ENCODE measurements around the gene THADA. TPM values are rescaled to one million over a fixed set of nuclear protein-coding genes. Genes with fewer than 3 reads are reported as not detected.

THADA gene
- total and polyA plus RNA-seq, 2 donors (not counting 3 experiments of a cell fraction or from before 2014, with no cell fraction given): 22.6 to 25.3 TPM

GRCh38 chr2:43356774-43357173 lies 239.1 kb downstream of the THADA start:
- no peaks in the 10 kb centered on the region for H3K9me1 ChIP-seq (replicated peaks; ENCODE audit: control insufficient read depth, extremely low read depth, insufficient read depth, low read length)
- dilution Hi-C loops (cut with MboI; ENCODE audit: extremely low pct_ligation_motif_present, low sequenced_read_pairs): no loop called here
- no peaks in the 10 kb centered on the region for H3K79me2 ChIP-seq (ENCODE audit: control insufficient read depth, insufficient read depth, low read length)
- intact Hi-C loops (cut with micrococcal nuclease): no loop called here
- peaks cover 2% of the 10 kb centered on the region for H3K4me1 ChIP-seq (ENCODE audit: control insufficient read depth, extremely low read depth, insufficient read depth, low read length)
- H3K27ac ChIP-seq (ENCODE audit: insufficient read depth, low read depth, low read length): no peak overlapping the region
- CTCF ChIA-PET: no interaction called here
- FAIRE-seq (peak; percentile 21), DNase-seq (ENCODE audit: low read depth, low spot score) (no peak)
- no peak overlapping the region for H3K4me3 ChIP-seq (replicated peaks in 1 of 3; ENCODE audit: insufficient read depth in 1 of 3, low read depth in 1 of 3, low read length in 3 of 3)
- no peak overlapping the region for H3K4me2 ChIP-seq (ENCODE audit: insufficient read depth, low read length)
- H3K9ac ChIP-seq (replicated peaks; ENCODE audit: extremely low read depth, insufficient read depth, low read length): no peak overlapping the region
- BruUV-seq (replicated peaks): no TSS peak
- TF ChIP-seq, protein P1, sequence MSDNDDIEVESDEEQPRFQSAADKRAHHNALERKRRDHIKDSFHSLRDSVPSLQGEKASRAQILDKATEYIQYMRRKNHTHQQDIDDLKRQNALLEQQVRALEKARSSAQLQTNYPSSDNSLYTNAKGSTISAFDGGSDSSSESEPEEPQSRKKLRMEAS (IDR thresholded peaks at IDR 0.05; ENCODE audit: insufficient read depth, insufficient read length): no peak
- TF ChIP-seq JUN (IDR thresholded peaks at IDR 0.05; ENCODE audit: borderline replicate concordance, insufficient read depth, insufficient read length, low read depth) (no peak), EZH2 (IDR thresholded peaks at IDR 0.05; ENCODE audit: borderline replicate concordance, low read depth, low read length, severe bottlenecking) (no peak), FOS (IDR thresholded peaks at IDR 0.05; ENCODE audit: borderline replicate concordance, insufficient read depth, low read length) (no peak)
- H4K20me1 ChIP-seq (replicated peaks; ENCODE audit: control insufficient read depth, extremely low read depth, insufficient read depth, low read length): no peaks in the 10 kb centered on the region
- H3K36me3 ChIP-seq (ENCODE audit: control insufficient read depth in 2 of 2, extremely low read depth in 1 of 2, insufficient read depth in 2 of 2, low read length in 2 of 2): no peaks in the 10 kb centered on the region
- POLR2A ChIA-PET: no interaction called here
- H3K27me3 ChIP-seq (ENCODE audit: control insufficient read depth in 2 of 2, insufficient read depth in 2 of 2, low read length in 2 of 2): no peaks in the 10 kb centered on the region
- H2AFZ ChIP-seq (ENCODE audit: low read depth, low read length): no peak overlapping the region
- no peaks in the 10 kb centered on the region for H3K9me3 ChIP-seq (replicated peaks; ENCODE audit: control insufficient read depth, insufficient read depth, low read length)

DNA sequence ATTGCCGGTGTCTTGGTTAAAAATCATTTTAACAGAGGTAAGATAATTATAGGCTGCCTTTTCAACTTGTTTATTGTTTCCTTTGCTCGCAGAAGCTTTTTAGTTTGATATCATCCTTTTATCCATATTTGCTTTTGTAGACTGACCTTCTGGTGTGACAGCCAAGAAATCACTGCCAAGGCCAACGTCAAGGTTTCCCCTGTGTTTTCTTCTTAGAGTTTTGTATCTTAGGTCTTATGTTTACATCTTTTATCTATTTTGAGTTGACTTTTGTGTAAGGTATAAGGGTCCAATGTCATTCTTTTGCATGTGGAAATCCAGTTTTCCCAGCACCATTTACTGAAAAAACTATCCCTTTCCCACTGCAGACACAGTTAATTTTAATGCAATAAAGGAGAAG lies 240.4 kb downstream of the THADA start:
- no peaks in the 10 kb centered on the region for H3K79me2 ChIP-seq (ENCODE audit: control insufficient read depth, insufficient read depth, low read length)
- ChIA-PET POLR2A (no interaction called here), CTCF (interaction anchor here (1.3 kb wide), 1 partner anchor 19 kb away, joined by 5 read pairs; no protein-coding TSS in a partner anchor)
- DNase-seq (ENCODE audit: low read depth, low spot score) (no peak), FAIRE-seq (no peak)
- no peak overlapping the region for H3K27ac ChIP-seq (ENCODE audit: insufficient read depth, low read depth, low read length)
- H3K9me1 ChIP-seq (replicated peaks; ENCODE audit: control insufficient read depth, extremely low read depth, insufficient read depth, low read length): no peaks in the 10 kb centered on the region
- intact Hi-C loops (cut with micrococcal nuclease) (no loop called here), dilution Hi-C loops (cut with MboI; ENCODE audit: extremely low pct_ligation_motif_present, low sequenced_read_pairs) (no loop called here)
- H3K4me2 ChIP-seq (ENCODE audit: insufficient read depth, low read length): no peak overlapping the region
- H3K36me3 ChIP-seq (ENCODE audit: control insufficient read depth in 2 of 2, extremely low read depth in 1 of 2, insufficient read depth in 2 of 2, low read length in 2 of 2): no peaks in the 10 kb centered on the region
- H3K27me3 ChIP-seq (ENCODE audit: control insufficient read depth in 2 of 2, insufficient read depth in 2 of 2, low read length in 2 of 2): no peaks in the 10 kb centered on the region
- no peak overlapping the region for H3K4me3 ChIP-seq (replicated peaks in 1 of 3; ENCODE audit: insufficient read depth in 1 of 3, low read depth in 1 of 3, low read length in 3 of 3)
- H3K9me3 ChIP-seq (replicated peaks; ENCODE audit: control insufficient read depth, insufficient read depth, low read length): no peaks in the 10 kb centered on the region
- H3K4me1 ChIP-seq (ENCODE audit: control insufficient read depth, extremely low read depth, insufficient read depth, low read length): peaks cover 4% of the 10 kb centered on the region
- no peak overlapping the region for H3K9ac ChIP-seq (replicated peaks; ENCODE audit: extremely low read depth, insufficient read depth, low read length)
- BruUV-seq (replicated peaks): no TSS peak
- TF ChIP-seq FOS (IDR thresholded peaks at IDR 0.05; ENCODE audit: borderline replicate concordance, insufficient read depth, low read length): no peak
- TF ChIP-seq CTCF (IDR thresholded peaks at IDR 0.05; ENCODE audit: extremely low read depth in 1 of 2, insufficient read depth in 1 of 2, low read depth in 1 of 2, low read length in 2 of 2): no peak
- no peak for TF ChIP-seq EZH2 (IDR thresholded peaks at IDR 0.05; ENCODE audit: borderline replicate concordance, low read depth, low read length, severe bottlenecking)
- no peak overlapping the region for H2AFZ ChIP-seq (ENCODE audit: low read depth, low read length)
- no peaks in the 10 kb centered on the region for H4K20me1 ChIP-seq (replicated peaks; ENCODE audit: control insufficient read depth, extremely low read depth, insufficient read depth, low read length)

Data from endothelial cell of umbilical vein (primary cell).